HepG2 (cell line): ENCODE data around the gene RNF17. TPM values are rescaled to one million over a fixed set of nuclear protein-coding genes. Genes with fewer than 3 reads are reported as not detected.
"Not testable (repeated sequence)": the region's sequence is repeated elsewhere in the genome, so short reads cannot be mapped to it uniquely, and the experiment has no call there.

Source experiments
- ATAC-seq: fragments of 200-7000 bp; cut with Tn5 transposase; 3 replicates; pipeline ENCODE4 v1.9.1; 2020; ENCODE audit warnings: mild to moderate bottlenecking, moderate library complexity
- BruUV-seq: library from RNA; stranded (reverse); fragments of 400-500 nt; replicated peaks from 2 replicates; lab custom pipeline; 2021; lab: Mats Ljungman, UMichigan
- CTCF ChIA-PET: fragments of 300-600 bp; formaldehyde crosslinking; extraction: SDS; loops from one replicate; lab custom pipeline; 2021; ENCODE audit warnings: low total read pairs, inconsistent platforms, low intra/inter-chr PET ratio; lab: Yijun Ruan, JAX
- POLR2A ChIA-PET: fragments of 350-600 bp; sonication (Branson Sonifier 250); formaldehyde crosslinking; loops from one replicate; lab custom pipeline; 2020; ENCODE audit warnings: antibody characterized with exemption, inconsistent platforms; lab: Yijun Ruan, JAX
- DNase-seq: peaks from one replicate; pipeline ENCODE4 v3.0.0-alpha.2; 2015; ENCODE audit warnings: low spot score
- FAIRE-seq: peaks from 3 replicates; lab custom pipeline; 2011; peaks lifted over from hg19 to GRCh38; lab: Jason Lieb, UNC
- H2AFZ ChIP-seq: one replicate; pipeline ENCODE4 v1.6.1; 2011; ENCODE audit warnings: low read length, inconsistent platforms
- H3K27ac ChIP-seq: fragments of 300-600 bp; 3 replicates; pipeline ENCODE4 v1.8.0; 2011; ENCODE audit warnings: mixed run types, mild to moderate bottlenecking, mixed read lengths, low read length, inconsistent platforms; ENCODE audit not compliant: insufficient read depth; ENCODE audit errors: extremely low read length
- H3K27me3 ChIP-seq, 2 experiments: fragments of 200-600 bp in 1 of 2; 2 replicates in 1 of 2; 3 replicates in 1 of 2; pipeline versions ENCODE4 v1.6.0 to v1.8.0; 2011; ENCODE audit warnings: low read length in 2 of 2, mild to moderate bottlenecking in 2 of 2, moderate library complexity in 2 of 2, inconsistent platforms in 1 of 2; ENCODE audit not compliant: insufficient read depth in 2 of 2, control insufficient read depth in 1 of 2
- H3K36me3 ChIP-seq, 2 experiments: fragments of 200-600 bp in 1 of 2; replicated peaks in 1 of 2; 2 replicates in 1 of 2; 3 replicates in 1 of 2; pipeline versions ENCODE4 v1.5.1 to v1.8.0; 2011; ENCODE audit warnings: low read length in 2 of 2, inconsistent platforms in 1 of 2; ENCODE audit not compliant: insufficient read depth in 2 of 2, control insufficient read depth in 1 of 2
- H3K4me1 ChIP-seq: 2 replicates; pipeline ENCODE4 v1.5.1; 2012; ENCODE audit warnings: low read length, inconsistent platforms; ENCODE audit not compliant: insufficient read depth
- H3K4me2 ChIP-seq: 2 replicates; pipeline ENCODE4 v1.6.0; 2011; ENCODE audit warnings: low read depth, low read length, inconsistent platforms
- H3K4me3 ChIP-seq, 3 experiments: fragments of 200-600 bp in 1 of 3; sonication (generic), shearing (Covaris generic) in 1 of 3; replicated peaks in 1 of 3; 2 replicates each; pipeline ENCODE4 v1.5.1; 2011 to 2016; ENCODE audit warnings: low read length in 3 of 3, inconsistent platforms in 2 of 3, low read depth in 2 of 3, mild to moderate bottlenecking in 2 of 3, control low read depth in 1 of 3, mixed read lengths in 1 of 3; ENCODE audit not compliant: insufficient read depth in 1 of 3
- H3K79me2 ChIP-seq: one replicate; pipeline ENCODE4 v1.6.1; 2011; ENCODE audit warnings: low read length, inconsistent platforms; ENCODE audit not compliant: insufficient read depth
- H3K9ac ChIP-seq: 2 replicates; pipeline ENCODE4 v1.6.0; 2011; ENCODE audit warnings: mild to moderate bottlenecking, low read depth, low read length, inconsistent platforms; ENCODE audit not compliant: insufficient read depth
- H3K9me3 ChIP-seq: 2 replicates; pipeline ENCODE4 v1.5.1; 2012; ENCODE audit warnings: mild to moderate bottlenecking, low read length
- H4K20me1 ChIP-seq: 2 replicates; pipeline ENCODE4 v1.6.0; 2011; ENCODE audit warnings: inconsistent platforms, mild to moderate bottlenecking, low read length, moderate library complexity; ENCODE audit not compliant: insufficient read depth
- BCL6 ChIP-seq: IDR thresholded peaks from 2 replicates; pipeline ENCODE4 v1.6.1; 2016; ENCODE audit warnings: missing genetic modification reagents, missing compliant biosample characterization
- HNF1A ChIP-seq, 2 experiments: sonication (generic) in 1 of 2; formaldehyde crosslinking in 1 of 2; IDR thresholded peaks; 2 replicates each; pipeline versions ENCODE4 v1.4.0 to v1.6.1; 2016 to 2020; ENCODE audit warnings: borderline replicate concordance in 1 of 2, low read depth in 1 of 2, mild to moderate bottlenecking in 1 of 2, missing genetic modification reagents in 1 of 2
- HNRNPUL1 ChIP-seq: fragments of 200-400 bp; formaldehyde crosslinking; IDR thresholded peaks from 2 replicates; pipeline ENCODE4 v1.6.1; 2017; ENCODE audit warnings: low read depth, mild to moderate bottlenecking, low read length, moderate library complexity
- KDM1A ChIP-seq: IDR thresholded peaks from 2 replicates; pipeline ENCODE4 v1.6.1; 2016; ENCODE audit warnings: missing compliant biosample characterization
- SOX13 ChIP-seq, 3 experiments: fragments of 450-650 bp in 1 of 3; sonication (generic) in 1 of 3; formaldehyde crosslinking in 1 of 3; IDR thresholded peaks in 2 of 3; conservative IDR thresholded peaks in 1 of 3; 2 replicates each; pipeline versions ENCODE4 v1.5.0 to v1.6.1; 2016 to 2020; ENCODE audit warnings: antibody characterized with exemption in 1 of 3, mild to moderate bottlenecking in 1 of 3, missing compliant biosample characterization in 1 of 3, missing genetic modification reagents in 1 of 3, moderate library complexity in 1 of 3
- SOX6 ChIP-seq, 2 experiments: fragments of 450-650 bp in 1 of 2; sonication (generic) in 1 of 2; formaldehyde crosslinking in 1 of 2; IDR thresholded peaks; 2 replicates each; pipeline versions ENCODE4 v1.4.0 to v1.6.1; 2017 to 2020; ENCODE audit warnings: antibody characterized with exemption in 1 of 2, mild to moderate bottlenecking in 1 of 2, missing genetic modification reagents in 1 of 2
- ZMYM2 ChIP-seq: sonication (generic); formaldehyde crosslinking; IDR thresholded peaks from 2 replicates; pipeline ENCODE4 v1.8.0; 2022; ENCODE audit warnings: mild to moderate bottlenecking, missing genetic modification reagents
- ZNF460 ChIP-seq: sonication (generic); formaldehyde crosslinking; IDR thresholded peaks from 2 replicates; pipeline ENCODE4 v1.5.1; 2020; ENCODE audit warnings: missing genetic modification reagents, mild to moderate bottlenecking, borderline replicate concordance
- ZNF644 ChIP-seq: IDR thresholded peaks from 2 replicates; pipeline ENCODE4 v1.6.1; 2016; ENCODE audit warnings: low read depth
- WGBS: methylation state at CpG from one replicate; pipeline ENCODE4 v1.1.6; 2017; ENCODE audit warnings: low lambda C conversion rate; 5-methylcytosine and 5-hydroxymethylcytosine counted together
- in situ Hi-C: cut with HindIII; loops from 2 replicates; pipeline ENCODE4 v1.10.0; 2017; ENCODE audit warnings: low pct_unique_long_range_greater_than_20kb; ENCODE audit not compliant: extremely low pct_ligation_motif_present
- intact Hi-C: fragments of 100-400 bp; cut with micrococcal nuclease; formaldehyde crosslinking; loops from one replicate; pipeline ENCODE4 v1.10.0; 2022; ENCODE audit not compliant: unreplicated experiment
- polyA plus RNA-seq, 8 experiments: library from polyadenylated mRNA; depleted of rRNA in 3 of 8; stranded (reverse) in 7 of 8; unstranded in 1 of 8; fragments of >200 nt; fragmentation: Illumina TruSeq in 4 of 8; extraction: Trizol in 4 of 8; gene quantifications; 2 replicates each; pipeline versions ENCODE4 v1.2.1 to v1.2.3, GENCODE V29; 2011 to 2016; ENCODE audit warnings: low read depth in 4 of 8, missing spikeins in 1 of 8, mixed read lengths in 1 of 8; ENCODE audit not compliant: insufficient read depth in 1 of 8
- total RNA-seq, 5 experiments: library from RNA; depleted of rRNA; stranded (reverse); fragments of >200 nt; fragmentation: Illumina TruSeq; extraction: Trizol; gene quantifications; 2 replicates each; pipeline ENCODE4 v1.2.3, GENCODE V29; 2016; ENCODE audit warnings: low read depth in 1 of 5

Gene RNF17
- total and polyA plus RNA-seq, 2 of the 13 experiments (the other 11 are each of a cell fraction or from before 2014, with no cell fraction given) = not detected

DNA sequence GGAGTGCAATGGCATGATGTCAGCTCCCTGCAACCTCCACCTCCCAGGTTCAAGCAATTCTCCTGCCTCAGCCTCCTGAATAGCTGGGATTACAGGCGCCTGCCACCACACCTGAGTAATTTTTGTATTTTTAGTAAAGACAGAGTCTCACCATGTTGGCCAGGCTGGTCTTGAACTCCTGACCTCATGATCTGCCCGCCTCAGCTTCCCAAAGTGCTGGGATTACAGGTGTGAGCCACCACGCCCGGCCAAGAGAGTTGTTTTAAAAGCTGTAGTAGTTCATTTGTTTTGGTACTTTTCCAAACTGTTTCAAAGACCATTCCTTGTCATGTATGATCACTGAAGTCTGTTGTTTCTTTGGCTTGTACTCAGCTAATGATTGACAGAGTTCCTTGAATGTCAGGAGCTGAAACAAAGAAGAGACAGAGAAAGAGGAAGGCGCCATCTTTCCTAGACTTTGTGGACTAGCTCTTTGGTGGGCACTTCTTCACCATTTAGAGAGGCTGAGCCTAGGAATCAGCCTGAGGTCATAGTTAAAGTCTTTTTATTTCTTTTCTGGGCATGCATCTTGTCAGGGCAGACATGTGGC, 59.2 kb downstream of the RNF17 start:
- BruUV-seq; H4K20me1 ChIP-seq; in situ Hi-C loops; H3K9ac ChIP-seq; FAIRE-seq; H3K4me2 ChIP-seq; H3K27ac ChIP-seq; POLR2A ChIA-PET; intact Hi-C loops; H3K27me3 ChIP-seq; H3K36me3 ChIP-seq; H3K4me3 ChIP-seq; H3K9me3 ChIP-seq; CTCF ChIA-PET; H3K79me2 ChIP-seq; TF ChIP-seq SOX13, SOX6 (IDR thresholded peaks at IDR 0.05): not testable (repeated sequence)
- peak; percentile 73; the same call in 1 of the 2 replicates for TF ChIP-seq ZNF644 (CRISPR knock-in tag)
- TF ChIP-seq SOX13 (CRISPR knock-in tag; conservative IDR thresholded peaks at IDR 0.05 in 1 of 2, IDR thresholded peaks at IDR 0.05 in 1 of 2) = peak in 1 of 2 experiments; percentile 47; a peak in 1 of 4 replicates
- peak; percentile 45; the same call in 1 of the 2 replicates for TF ChIP-seq BCL6 (CRISPR knock-in tag)
- peak; percentile 27; the same call in 1 of the 2 replicates for TF ChIP-seq KDM1A (CRISPR knock-in tag)
- peak; percentile 54; the same call in 1 of the 2 replicates for TF ChIP-seq HNF1A (IDR thresholded peaks at IDR 0.05; ENCODE audit: low read depth)
- TF ChIP-seq HNF1A (CRISPR knock-in tag; IDR thresholded peaks at IDR 0.05; ENCODE audit: borderline replicate concordance) = 0 out of 2 replicates have a peak, but pooled peaks have one; percentile 49
- TF ChIP-seq ZMYM2 (CRISPR knock-in tag) = peak; percentile 62; the same call in 1 of the 2 replicates
- TF ChIP-seq SOX6 (CRISPR knock-in tag; IDR thresholded peaks at IDR 0.05) = peak; percentile 32; the same call in 1 of the 2 replicates
- TF ChIP-seq ZNF460 (CRISPR knock-in tag) = peak; percentile 86
- 0 out of 2 replicates have a peak, but pooled peaks have one; percentile 21 for TF ChIP-seq HNRNPUL1
- DNase-seq (peak; percentile 52), ATAC-seq (peak; percentile 41; the same call in 1 of the 3 replicates)
- peaks cover 12% of the 10 kb centered on the region for H3K4me1 ChIP-seq
- WGBS = 9% methylated on average over 2 of the region's 5 CpGs
- H2AFZ ChIP-seq = peak overlapping the region; percentile 3
